ENCODE measurements around the gene P4HTM.
A peak's percentile ranks its signal among the peaks of the same experiment; 100 is the strongest.

The P4HTM gene, protein sequence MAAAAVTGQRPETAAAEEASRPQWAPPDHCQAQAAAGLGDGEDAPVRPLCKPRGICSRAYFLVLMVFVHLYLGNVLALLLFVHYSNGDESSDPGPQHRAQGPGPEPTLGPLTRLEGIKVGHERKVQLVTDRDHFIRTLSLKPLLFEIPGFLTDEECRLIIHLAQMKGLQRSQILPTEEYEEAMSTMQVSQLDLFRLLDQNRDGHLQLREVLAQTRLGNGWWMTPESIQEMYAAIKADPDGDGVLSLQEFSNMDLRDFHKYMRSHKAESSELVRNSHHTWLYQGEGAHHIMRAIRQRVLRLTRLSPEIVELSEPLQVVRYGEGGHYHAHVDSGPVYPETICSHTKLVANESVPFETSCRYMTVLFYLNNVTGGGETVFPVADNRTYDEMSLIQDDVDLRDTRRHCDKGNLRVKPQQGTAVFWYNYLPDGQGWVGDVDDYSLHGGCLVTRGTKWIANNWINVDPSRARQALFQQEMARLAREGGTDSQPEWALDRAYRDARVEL

DNA sequence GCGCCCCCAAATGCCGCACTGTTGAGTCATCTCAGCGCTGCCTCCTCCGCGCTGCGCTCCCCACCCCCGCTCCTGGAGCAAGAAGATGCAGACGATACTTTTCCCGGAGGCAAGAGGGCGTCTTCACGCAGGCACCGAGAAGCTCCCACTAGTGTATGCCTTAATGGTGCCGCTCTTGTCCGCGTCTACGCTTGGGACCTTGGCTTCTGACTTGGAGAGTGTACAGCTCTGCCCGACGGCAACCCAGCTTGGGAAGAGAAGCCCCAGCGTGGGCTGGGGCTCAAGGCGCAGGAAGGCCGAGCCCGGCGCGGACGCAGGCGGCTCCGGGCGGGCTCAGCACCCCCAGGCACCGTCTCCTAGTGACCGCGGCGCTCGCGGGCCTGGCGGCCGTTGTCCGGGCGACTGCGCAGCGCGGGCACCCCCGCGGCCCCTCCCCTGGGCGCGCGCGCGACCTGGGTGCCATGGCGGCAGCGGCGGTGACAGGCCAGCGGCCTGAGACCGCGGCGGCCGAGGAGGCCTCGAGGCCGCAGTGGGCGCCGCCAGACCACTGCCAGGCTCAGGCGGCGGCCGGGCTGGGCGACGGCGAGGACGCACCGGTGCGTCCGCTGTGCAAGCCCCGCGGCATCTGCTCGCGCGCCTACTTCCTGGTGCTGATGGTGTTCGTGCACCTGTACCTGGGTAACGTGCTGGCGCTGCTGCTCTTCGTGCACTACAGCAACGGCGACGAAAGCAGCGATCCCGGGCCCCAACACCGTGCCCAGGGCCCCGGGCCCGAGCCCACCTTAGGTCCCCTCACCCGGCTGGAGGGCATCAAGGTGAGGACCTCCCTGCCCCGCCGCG, at the start of gene P4HTM:
Gene P4HTM, plus strand, starts transcription at position 446 of the 840 bp plus-strand sequence. Its CDS starts 16 bp downstream, at position 462.
- peak; percentile 80 for DNase-seq (ENCODE audit: low read depth)
- TF ChIP-seq, protein P1, sequence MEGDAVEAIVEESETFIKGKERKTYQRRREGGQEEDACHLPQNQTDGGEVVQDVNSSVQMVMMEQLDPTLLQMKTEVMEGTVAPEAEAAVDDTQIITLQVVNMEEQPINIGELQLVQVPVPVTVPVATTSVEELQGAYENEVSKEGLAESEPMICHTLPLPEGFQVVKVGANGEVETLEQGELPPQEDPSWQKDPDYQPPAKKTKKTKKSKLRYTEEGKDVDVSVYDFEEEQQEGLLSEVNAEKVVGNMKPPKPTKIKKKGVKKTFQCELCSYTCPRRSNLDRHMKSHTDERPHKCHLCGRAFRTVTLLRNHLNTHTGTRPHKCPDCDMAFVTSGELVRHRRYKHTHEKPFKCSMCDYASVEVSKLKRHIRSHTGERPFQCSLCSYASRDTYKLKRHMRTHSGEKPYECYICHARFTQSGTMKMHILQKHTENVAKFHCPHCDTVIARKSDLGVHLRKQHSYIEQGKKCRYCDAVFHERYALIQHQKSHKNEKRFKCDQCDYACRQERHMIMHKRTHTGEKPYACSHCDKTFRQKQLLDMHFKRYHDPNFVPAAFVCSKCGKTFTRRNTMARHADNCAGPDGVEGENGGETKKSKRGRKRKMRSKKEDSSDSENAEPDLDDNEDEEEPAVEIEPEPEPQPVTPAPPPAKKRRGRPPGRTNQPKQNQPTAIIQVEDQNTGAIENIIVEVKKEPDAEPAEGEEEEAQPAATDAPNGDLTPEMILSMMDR (IDR thresholded peaks at IDR 0.05; ENCODE audit: control insufficient read depth, insufficient read depth, low read depth, low read length, missing control alignments) = peak; percentile 56
- H3K4me3 ChIP-seq (ENCODE audit: control insufficient read depth, low read depth, low read length) = peak within 1 kb of the TSS; percentile 77

DNA sequence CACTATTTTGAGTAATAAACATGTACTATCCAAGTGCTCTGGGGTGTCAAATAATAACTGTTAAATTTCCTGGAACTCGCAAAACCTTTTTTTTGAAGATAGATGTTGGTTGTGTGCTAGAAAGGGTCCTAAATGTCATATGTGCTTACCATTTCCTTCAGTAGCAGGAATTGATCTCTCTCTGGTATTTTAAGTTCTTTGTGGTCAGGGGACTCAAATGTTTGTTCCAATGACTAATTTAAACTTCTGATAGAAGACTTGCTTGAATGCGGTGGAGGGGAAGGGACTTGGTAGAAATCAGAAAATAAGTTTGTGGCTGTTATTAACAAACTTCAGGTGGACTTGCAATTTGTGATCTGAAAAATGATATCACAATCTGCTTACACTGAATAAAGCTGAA, 44.6 kb upstream of the P4HTM start:
- TF ChIP-seq, protein P1 (IDR thresholded peaks at IDR 0.05; ENCODE audit: control insufficient read depth, insufficient read depth, low read depth, low read length, missing control alignments) = no peak
- no peak for DNase-seq (ENCODE audit: low read depth)
- no peak overlapping the region for H3K4me3 ChIP-seq (ENCODE audit: control insufficient read depth, low read depth, low read length)

DNA sequence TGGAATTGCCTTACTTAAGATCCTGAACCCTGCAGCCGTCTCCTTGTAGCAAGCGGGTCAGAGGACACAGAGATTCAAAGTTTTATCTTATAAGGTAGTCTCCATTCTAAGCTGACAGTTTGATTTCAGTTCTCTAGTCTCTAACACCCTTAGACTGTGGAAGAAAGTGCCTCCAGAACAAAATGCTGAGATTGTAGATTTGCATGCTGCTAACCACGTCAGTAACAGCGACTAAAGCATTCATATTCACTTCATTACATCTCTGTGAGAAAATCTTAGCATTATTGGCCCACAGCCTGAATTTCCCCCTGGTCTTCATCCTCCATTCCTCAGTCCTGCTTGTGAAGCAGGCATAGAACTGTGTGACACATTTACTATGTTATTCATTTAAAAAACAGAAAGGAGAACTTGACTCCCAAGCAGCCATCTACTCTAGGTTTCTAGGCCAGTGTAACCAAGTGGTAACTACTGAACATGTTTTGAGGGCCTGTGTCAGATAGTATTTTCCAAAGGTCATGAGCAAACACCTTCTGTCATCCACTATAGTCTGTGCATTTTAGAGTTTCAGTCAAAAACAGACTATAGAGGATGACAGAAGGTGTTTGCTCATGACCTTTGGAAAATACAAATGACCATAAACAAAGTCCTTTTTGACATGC, 44.0 kb upstream of the P4HTM start:
- H3K4me3 ChIP-seq (ENCODE audit: control insufficient read depth, low read depth, low read length) = no peak overlapping the region
- TF ChIP-seq, protein P1 (IDR thresholded peaks at IDR 0.05; ENCODE audit: control insufficient read depth, insufficient read depth, low read depth, low read length, missing control alignments) = no peak
- DNase-seq (ENCODE audit: low read depth) = no peak

DNA sequence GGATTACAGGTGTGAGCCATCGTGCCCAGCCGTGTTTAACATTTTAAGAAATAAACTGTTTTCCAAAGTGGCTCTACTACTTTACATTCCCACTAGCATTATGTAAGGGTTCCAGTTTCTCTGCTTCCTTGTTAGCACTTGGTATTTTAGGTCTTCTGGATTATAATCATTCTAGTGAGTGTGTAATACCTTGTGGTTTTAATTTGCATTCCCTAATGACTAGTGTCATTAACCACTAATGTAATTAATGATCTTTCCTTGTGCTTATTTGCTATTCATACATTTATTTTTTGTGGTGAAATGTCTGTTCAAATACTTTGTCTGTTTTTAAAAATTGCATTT, 40.7 kb upstream of the P4HTM start:
- DNase-seq (ENCODE audit: low read depth) = no peak
- TF ChIP-seq, protein P1 (IDR thresholded peaks at IDR 0.05; ENCODE audit: control insufficient read depth, insufficient read depth, low read depth, low read length, missing control alignments) = no peak
- H3K4me3 ChIP-seq (ENCODE audit: control insufficient read depth, low read depth, low read length) = no peak overlapping the region

DNA sequence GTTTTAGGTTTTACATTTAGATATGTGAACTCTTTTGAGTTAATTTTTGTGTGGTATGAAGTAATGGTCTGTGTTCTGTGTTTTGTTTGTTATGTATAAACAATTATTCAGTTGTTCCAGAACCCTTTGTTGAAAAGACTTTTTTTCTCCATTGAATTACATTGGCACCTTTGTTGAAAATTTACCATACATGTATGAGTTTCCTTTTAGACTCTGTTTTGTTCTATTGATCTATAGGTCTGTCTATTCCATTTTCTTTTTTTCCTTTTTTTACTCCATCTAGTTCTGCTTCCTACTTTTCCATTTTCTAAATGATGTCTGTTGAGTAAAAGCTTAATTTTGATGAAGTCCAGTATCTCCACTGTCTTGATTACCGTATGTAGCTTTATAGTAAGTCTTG, 40.0 kb upstream of the P4HTM start:
- no peak overlapping the region for H3K4me3 ChIP-seq (ENCODE audit: control insufficient read depth, low read depth, low read length)

DNA sequence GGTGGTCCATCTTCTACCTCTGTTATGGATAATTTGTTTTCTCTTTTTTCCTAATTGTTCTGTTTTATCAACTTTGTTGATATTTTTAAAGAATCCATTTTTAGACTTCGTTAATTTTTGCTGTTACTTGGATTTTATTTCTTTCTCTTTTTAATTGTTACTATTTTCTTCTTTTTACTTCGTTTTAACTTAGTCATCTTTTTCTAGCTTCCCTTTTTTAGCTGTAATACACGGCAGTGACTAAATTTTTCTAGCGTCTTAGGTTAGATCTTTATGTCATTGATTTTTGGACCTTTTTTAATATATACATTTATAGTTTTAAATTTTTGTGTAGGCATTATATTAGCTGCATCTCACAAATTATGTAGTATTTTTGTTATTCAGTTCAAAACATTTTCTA, 38.3 kb upstream of the P4HTM start:
- TF ChIP-seq, protein P1 (IDR thresholded peaks at IDR 0.05; ENCODE audit: control insufficient read depth, insufficient read depth, low read depth, low read length, missing control alignments) = no peak
- DNase-seq (ENCODE audit: low read depth) = no peak
- no peak overlapping the region for H3K4me3 ChIP-seq (ENCODE audit: control insufficient read depth, low read depth, low read length)

More for the DNA sequence above, 40.0 kb upstream of the P4HTM start:
- TF ChIP-seq, protein P1 (IDR thresholded peaks at IDR 0.05; ENCODE audit: control insufficient read depth, insufficient read depth, low read depth, low read length, missing control alignments) = no peak
- no peak for DNase-seq (ENCODE audit: low read depth)
